ENCODE data around the gene C3orf18.

GRCh38 chr3:50616770-50617095 is 49.2 kb upstream of the C3orf18 start:
- TF ChIP-seq, protein P1, sequence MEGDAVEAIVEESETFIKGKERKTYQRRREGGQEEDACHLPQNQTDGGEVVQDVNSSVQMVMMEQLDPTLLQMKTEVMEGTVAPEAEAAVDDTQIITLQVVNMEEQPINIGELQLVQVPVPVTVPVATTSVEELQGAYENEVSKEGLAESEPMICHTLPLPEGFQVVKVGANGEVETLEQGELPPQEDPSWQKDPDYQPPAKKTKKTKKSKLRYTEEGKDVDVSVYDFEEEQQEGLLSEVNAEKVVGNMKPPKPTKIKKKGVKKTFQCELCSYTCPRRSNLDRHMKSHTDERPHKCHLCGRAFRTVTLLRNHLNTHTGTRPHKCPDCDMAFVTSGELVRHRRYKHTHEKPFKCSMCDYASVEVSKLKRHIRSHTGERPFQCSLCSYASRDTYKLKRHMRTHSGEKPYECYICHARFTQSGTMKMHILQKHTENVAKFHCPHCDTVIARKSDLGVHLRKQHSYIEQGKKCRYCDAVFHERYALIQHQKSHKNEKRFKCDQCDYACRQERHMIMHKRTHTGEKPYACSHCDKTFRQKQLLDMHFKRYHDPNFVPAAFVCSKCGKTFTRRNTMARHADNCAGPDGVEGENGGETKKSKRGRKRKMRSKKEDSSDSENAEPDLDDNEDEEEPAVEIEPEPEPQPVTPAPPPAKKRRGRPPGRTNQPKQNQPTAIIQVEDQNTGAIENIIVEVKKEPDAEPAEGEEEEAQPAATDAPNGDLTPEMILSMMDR (IDR thresholded peaks at IDR 0.05) = no peak
- TF ChIP-seq, protein P2, sequence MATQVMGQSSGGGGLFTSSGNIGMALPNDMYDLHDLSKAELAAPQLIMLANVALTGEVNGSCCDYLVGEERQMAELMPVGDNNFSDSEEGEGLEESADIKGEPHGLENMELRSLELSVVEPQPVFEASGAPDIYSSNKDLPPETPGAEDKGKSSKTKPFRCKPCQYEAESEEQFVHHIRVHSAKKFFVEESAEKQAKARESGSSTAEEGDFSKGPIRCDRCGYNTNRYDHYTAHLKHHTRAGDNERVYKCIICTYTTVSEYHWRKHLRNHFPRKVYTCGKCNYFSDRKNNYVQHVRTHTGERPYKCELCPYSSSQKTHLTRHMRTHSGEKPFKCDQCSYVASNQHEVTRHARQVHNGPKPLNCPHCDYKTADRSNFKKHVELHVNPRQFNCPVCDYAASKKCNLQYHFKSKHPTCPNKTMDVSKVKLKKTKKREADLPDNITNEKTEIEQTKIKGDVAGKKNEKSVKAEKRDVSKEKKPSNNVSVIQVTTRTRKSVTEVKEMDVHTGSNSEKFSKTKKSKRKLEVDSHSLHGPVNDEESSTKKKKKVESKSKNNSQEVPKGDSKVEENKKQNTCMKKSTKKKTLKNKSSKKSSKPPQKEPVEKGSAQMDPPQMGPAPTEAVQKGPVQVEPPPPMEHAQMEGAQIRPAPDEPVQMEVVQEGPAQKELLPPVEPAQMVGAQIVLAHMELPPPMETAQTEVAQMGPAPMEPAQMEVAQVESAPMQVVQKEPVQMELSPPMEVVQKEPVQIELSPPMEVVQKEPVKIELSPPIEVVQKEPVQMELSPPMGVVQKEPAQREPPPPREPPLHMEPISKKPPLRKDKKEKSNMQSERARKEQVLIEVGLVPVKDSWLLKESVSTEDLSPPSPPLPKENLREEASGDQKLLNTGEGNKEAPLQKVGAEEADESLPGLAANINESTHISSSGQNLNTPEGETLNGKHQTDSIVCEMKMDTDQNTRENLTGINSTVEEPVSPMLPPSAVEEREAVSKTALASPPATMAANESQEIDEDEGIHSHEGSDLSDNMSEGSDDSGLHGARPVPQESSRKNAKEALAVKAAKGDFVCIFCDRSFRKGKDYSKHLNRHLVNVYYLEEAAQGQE (IDR thresholded peaks at IDR 0.05; ENCODE audit: insufficient read depth in 1 of 2, low read depth in 2 of 2, low read length in 1 of 2) = no peak
- TF ChIP-seq POLR2AphosphoS5 (IDR thresholded peaks at IDR 0.05; ENCODE audit: low read depth, low read length) (no peak), TCF7L2 (IDR thresholded peaks at IDR 0.05; ENCODE audit: low read depth, low read length) (no peak), SIN3A (IDR thresholded peaks at IDR 0.05; ENCODE audit: borderline replicate concordance, insufficient read depth, low read depth, low read length) (no peak)

Data from Panc1 (cell line).